ENCODE measurements around the gene TMEM128.
"Not testable (repeated sequence)": the region's sequence is repeated elsewhere in the genome, so short reads cannot be mapped to it uniquely, and the experiment has no call there.

Gene TMEM128

DNA sequence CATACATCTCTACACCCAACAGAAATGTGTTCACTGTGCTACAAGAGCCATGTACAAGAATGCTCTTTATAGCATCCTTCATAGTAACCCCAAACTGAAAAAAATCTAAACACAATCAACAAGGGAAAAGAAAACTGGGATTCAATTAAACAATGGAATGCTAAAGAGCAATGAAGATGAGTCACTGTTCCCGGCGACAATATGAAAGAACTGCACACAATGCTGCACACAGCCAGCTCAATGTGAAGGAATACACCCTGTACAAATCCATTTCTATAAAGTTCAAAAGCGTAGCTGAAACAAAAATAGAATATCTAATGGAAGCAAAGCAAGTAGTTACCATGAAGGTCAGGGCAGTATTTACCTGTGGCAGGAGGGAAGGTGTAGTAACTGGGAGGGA, 8.5 kb downstream of the TMEM128 start:
- H3K27me3 Mint-ChIP-seq; H3K4me1 Mint-ChIP-seq; H3K4me3 Mint-ChIP-seq; DNase-seq; H3K27ac Mint-ChIP-seq; ATAC-seq (replicated peaks); H3K9me3 Mint-ChIP-seq: not testable (repeated sequence)
- H3K36me3 Mint-ChIP-seq: peaks cover 45 to 59% of the 10 kb centered on the region in 2 donors

DNA sequence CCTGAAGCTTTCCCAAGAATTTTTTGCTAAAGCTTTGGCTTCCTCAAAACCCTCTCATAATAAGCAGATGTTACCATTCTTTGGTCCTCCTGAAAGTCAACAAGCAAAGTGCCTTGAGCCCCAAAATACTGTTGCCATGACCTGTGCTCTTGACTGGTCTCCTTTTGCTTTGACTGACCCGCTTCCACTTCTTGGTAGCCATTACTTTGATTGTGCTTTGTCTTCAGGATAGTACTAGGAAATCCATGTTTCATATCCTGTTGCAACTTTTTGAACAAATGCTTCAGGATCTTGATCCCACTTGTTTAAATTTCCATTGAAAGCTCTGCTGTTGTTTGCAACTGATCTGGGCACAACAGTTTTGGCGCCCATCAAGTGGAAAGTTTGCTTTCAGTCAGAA, 14.4 kb downstream of the TMEM128 start:
- Mint-ChIP-seq H3K4me3 (no peak overlapping the region), H3K27me3 (peaks cover 13 to 23% of the 10 kb centered on the region in 2 donors), H3K36me3 (peaks cover 20 to 40% of the 10 kb centered on the region in 2 donors), H3K9me3 (peaks cover 9 to 16% of the 10 kb centered on the region in 2 donors), H3K27ac (no peak overlapping the region), H3K4me1 (no peaks in the 10 kb centered on the region)
- ATAC-seq (replicated peaks): no peak
- DNase-seq: no peak

DNA sequence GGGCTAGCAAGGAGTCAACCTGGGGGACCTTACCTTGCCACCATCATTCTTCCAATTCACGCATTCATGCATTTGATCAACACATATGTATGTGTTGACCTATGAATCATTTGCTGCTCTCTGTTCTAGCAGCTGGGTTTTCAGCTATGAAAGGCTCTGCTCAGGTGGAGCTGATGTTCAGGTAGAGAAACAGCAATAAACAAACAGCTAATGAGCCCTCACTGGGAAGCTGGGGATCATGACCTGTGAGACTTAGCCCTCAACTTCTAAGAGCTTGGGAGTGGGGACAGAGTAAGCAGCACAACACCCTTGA, 19.7 kb downstream of the TMEM128 start:
- Mint-ChIP-seq H3K4me3 (no peak overlapping the region), H3K27ac (no peak overlapping the region), H3K9me3 (peaks cover 4 to 15% of the 10 kb centered on the region in 2 donors), H3K27me3 (peaks cover 54 to 68% of the 10 kb centered on the region in 2 donors), H3K4me1 (peaks cover 10 to 13% of the 10 kb centered on the region in 2 donors), H3K36me3 (peaks cover 7 to 19% of the 10 kb centered on the region in 2 donors)
- DNase-seq (no peak), ATAC-seq (replicated peaks) (no peak)

DNA sequence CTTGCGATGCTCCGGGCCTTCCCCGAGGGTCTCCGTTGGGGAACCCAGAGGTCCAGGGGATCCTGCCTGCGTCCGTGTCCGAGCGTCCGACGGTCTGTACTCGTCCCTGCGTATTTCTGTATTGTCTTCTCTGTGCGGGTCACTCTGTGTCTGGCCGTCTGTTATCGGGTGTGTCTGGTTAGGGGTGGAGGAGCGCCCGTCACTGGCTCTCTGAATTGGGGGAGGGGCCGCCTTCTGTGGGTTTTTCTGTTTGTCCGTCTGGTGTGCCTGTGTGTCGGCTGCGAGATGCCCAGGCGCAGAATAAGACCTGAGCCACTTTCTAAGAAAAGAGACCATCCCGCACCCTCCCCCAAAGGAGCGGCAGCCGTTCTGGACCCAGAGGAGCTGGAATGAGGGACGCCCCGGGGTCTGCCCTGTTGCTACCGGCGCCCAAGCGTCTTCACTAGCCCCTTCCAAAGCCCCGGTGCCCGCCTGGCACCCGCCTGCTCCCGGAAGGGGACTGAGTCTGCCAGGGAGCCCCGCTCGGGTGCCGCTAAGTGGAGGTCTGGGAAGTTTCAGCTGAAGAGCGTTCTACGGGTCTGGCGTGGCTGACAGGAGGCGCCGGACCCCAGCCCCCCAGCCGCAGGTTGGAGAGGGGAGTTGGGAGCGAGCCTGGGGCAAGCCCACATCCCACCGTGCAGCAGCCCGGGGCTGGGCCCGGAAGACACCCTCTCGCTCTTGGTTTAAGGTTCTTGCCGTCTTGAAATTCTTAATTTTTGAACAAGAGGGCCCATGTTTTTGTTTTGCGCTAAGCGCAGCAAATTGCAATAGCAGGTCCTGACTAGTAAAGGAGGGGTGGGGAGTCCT, 20.3 kb downstream of the TMEM128 start:
- H3K27me3 Mint-ChIP-seq: peaks cover 59 to 74% of the 10 kb centered on the region in 2 donors
- H3K4me3 Mint-ChIP-seq: peak overlapping the region in 1 of 2 donors; percentile 30
- no peak for DNase-seq
- no peak for ATAC-seq (replicated peaks)
- H3K27ac Mint-ChIP-seq: no peak overlapping the region
- peaks cover 7 to 15% of the 10 kb centered on the region in 2 donors for H3K36me3 Mint-ChIP-seq
- H3K4me1 Mint-ChIP-seq: peaks cover 10 to 13% of the 10 kb centered on the region in 2 donors
- H3K9me3 Mint-ChIP-seq: peaks cover under 1 to 11% of the 10 kb centered on the region in 2 donors

DNA sequence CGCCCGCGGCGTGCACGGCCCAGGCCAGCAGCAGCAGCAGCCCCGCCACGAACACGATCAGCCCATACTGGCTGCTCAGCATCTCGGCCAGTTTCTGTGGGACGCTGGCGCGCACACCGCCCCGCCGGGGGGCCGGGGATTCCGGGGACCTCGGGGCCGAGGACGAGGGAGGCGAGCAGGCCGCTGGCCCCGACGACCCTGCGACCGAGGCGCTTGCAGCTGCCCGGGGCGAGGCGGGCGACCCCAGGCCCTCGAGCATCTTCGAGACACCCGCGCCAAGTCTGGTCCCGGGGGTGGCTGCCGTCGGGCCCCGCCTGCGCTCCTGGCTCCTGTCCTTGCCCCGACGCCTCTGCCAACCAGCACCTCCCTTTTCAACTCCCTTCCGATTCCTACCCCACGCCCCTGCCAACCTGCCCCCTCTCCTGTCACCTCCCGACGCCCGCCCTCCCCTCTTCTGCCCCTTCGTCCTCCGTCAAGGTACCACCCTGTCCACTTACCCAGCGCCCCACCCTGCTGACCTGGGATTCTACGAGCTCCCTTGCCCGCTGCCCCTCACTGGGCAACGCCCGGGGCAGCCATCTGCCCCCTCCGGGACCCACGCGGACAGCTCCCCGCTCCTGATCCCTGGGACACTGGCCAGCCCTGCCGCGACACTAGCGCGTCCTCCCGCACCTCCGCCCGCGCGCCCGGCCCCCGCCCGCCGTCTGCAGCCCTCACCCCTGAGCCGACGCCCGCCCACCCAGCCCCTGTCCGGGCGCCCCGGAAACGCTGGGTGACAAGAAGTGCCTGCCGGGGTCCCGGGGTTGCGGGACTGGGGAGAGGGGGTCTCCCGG, 21.2 kb downstream of the TMEM128 start, which contains the start of gene OTOP1:
TSS of gene OTOP1 (minus strand) at position 324 of the 833 bp plus-strand sequence. CDS start at position 259, 65 bp downstream.
- Mint-ChIP-seq H3K4me3 (peak within 1 kb of the TSS in 1 of 2 donors; percentile 30), H3K27ac (no peak within 1 kb of the TSS), H3K36me3 (peaks cover 7 to 12% of the 10 kb centered on the region in 2 donors), H3K4me1 (peaks cover 10 to 13% of the 10 kb centered on the region in 2 donors), H3K9me3 (peaks cover 0 to 9% of the 10 kb centered on the region in 2 donors), H3K27me3 (peaks cover 65 to 79% of the 10 kb centered on the region in 2 donors)
- no peak for ATAC-seq (replicated peaks)
- no peak for DNase-seq

DNA sequence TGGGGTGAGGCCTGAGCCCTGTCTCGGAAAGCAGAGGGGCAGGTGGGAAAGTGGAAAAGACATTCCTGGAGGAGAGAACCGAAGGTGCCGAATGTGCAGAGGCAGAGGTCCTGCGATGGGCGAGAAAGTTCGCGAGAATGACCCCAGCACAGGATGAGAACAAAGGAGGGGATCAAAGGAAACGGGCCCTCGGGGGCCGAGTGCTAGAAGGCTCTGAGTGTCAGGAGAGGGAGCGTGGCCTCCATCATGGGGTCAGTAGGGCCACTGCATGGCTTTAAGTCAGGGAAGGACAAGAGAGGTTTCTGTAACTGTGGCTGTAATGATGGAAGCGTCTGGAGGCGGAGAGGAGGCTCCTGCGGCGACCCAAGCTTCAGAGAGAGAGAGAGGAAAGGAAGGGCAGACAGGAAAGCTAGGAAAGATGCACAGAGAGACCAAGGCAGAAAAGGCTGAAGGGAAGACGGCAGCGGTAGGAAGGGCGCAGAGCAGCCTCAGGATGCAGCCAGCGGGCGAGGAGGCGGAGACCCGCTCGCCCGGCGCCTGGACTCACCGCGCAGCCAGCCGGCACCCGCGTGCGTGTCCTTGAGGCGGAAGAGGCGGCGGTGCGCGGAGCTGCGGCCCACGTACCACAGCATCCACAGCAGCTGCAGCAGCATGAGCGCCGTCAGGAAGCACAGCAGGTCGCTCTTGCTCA, 22.0 kb downstream of the TMEM128 start:
- Mint-ChIP-seq H3K27me3 (peaks cover 71 to 81% of the 10 kb centered on the region in 2 donors), H3K4me3 (no peak overlapping the region), H3K4me1 (peaks cover 10 to 13% of the 10 kb centered on the region in 2 donors), H3K36me3 (peaks cover 7 to 10% of the 10 kb centered on the region in 2 donors), H3K9me3 (peaks cover 0 to 6% of the 10 kb centered on the region in 2 donors), H3K27ac (no peak overlapping the region)
- ATAC-seq (replicated peaks) (no peak), DNase-seq (no peak)

DNA sequence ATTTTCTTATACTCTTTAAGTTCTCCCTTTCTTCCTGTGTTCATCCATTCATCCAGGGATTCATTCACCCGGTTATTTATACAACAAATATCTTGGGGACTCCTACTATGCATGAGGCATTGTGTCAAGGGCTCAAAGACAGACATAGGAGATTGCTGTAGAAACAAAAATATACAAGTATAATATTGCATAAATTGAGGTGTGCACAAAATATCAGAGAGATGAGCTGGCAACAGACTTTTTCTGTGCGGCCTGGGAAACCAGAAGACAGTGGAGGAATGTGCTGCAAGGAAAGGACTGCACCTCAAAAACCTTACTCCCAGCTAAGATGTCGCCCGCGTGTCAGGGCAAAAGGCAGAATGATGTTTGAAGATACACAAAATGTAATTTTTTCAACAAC, 30.9 kb downstream of the TMEM128 start:
- H3K27me3 Mint-ChIP-seq: peaks cover 8 to 15% of the 10 kb centered on the region in 2 donors
- no peak overlapping the region for H3K4me3 Mint-ChIP-seq
- no peak overlapping the region for H3K27ac Mint-ChIP-seq
- ATAC-seq (replicated peaks) (no peak), DNase-seq (no peak)
- no peaks in the 10 kb centered on the region for H3K36me3 Mint-ChIP-seq
- no peaks in the 10 kb centered on the region for H3K4me1 Mint-ChIP-seq
- no peaks in the 10 kb centered on the region for H3K9me3 Mint-ChIP-seq

DNA sequence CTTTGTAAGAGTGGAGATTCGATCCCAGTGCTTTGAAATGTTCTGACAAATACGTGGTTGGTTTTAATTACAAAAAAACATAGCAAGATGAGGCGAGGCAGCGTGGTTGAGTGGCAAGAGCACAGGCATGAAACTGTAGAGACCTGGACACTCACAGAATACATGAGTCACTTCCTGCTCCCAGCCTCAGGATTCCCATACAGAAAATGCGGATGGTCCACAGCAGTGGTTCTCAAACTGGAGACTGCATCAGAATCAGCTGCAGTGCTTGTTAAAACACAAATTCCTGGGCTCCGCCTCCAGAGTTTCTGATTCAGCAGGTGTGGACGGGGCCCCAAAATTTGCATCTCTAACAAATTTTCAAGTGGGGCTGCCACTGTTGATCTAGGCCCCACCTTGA, 31.4 kb downstream of the TMEM128 start:
- H3K4me1 Mint-ChIP-seq: no peaks in the 10 kb centered on the region
- peaks cover 4 to 10% of the 10 kb centered on the region in 2 donors for H3K27me3 Mint-ChIP-seq

DNA sequence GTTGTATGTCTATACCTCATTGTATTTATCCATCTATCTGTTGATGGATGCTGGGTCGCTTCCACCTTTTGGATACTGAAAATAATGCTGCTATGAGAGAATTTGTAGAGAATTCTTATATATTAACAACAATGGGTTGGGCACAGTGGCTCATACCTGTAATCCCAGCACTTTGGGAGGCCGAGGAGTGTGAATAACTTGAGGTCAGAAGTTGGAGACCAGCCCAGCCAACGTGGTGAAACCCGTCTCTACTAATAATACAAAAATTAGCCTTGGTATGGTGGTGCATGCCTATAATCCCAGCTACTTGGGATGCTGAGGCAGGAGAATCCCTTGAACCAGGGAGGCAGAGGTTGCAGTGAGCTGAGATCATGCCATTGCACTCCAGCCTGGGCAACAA, 34.3 kb downstream of the TMEM128 start:
- not testable (repeated sequence) for H3K27ac Mint-ChIP-seq; DNase-seq; H3K4me1 Mint-ChIP-seq; H3K4me3 Mint-ChIP-seq; ATAC-seq (replicated peaks); H3K36me3 Mint-ChIP-seq; H3K9me3 Mint-ChIP-seq
- peaks cover 19 to 22% of the 10 kb centered on the region in 2 donors for H3K27me3 Mint-ChIP-seq

More for the DNA sequence above, 31.4 kb downstream of the TMEM128 start:
- no peaks in the 10 kb centered on the region for H3K36me3 Mint-ChIP-seq
- no peaks in the 10 kb centered on the region for H3K9me3 Mint-ChIP-seq
- DNase-seq: no peak
- H3K27ac Mint-ChIP-seq: no peak overlapping the region
- H3K4me3 Mint-ChIP-seq: no peak overlapping the region
- ATAC-seq (replicated peaks): no peak

DNA sequence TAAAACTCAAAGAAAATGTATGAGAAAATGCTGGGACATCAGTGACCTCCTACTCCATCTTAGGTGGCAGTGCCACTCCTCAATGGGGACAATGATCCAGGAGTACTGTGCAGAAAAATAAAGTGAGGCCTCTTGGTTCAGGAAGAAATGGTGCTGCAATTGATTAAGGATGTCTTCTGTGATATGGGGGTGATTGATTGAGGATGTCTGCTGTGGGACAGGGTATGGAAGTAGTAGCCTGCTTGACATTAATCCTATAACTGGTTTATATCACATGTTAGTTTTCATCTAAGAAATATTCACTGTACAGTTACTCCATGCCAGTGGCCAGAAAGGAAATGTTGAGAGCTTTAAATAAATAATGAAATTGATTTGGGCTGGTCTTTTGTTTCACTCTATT, 41.8 kb downstream of the TMEM128 start:
- H3K4me3 Mint-ChIP-seq: no peak overlapping the region
- peaks cover 51 to 74% of the 10 kb centered on the region in 2 donors for H3K27me3 Mint-ChIP-seq
- no peak for DNase-seq
- H3K9me3 Mint-ChIP-seq: peaks cover 2 to 4% of the 10 kb centered on the region in 2 donors
- H3K4me1 Mint-ChIP-seq: no peaks in the 10 kb centered on the region
- no peaks in the 10 kb centered on the region for H3K36me3 Mint-ChIP-seq
- ATAC-seq (replicated peaks): no peak
- H3K27ac Mint-ChIP-seq: no peak overlapping the region

DNA sequence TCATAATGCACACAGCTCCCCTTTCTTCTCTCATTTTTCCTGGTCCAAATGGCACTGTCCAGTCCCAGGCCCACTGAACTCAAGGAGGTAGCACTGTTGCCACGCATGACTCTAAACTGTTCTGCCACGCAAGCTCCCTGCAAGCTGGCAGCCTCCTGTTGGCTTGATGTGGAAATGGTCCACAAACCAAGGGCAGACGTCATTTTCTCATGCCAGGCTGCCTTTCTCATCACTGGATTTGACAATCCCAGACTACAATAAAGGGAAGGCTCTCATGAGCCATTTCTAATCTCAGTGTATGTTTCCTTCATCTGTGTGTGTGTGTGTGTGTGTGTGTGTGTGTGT, 43.6 kb downstream of the TMEM128 start:
- Mint-ChIP-seq H3K27me3 (peaks cover 36 to 57% of the 10 kb centered on the region in 2 donors), H3K27ac (no peak overlapping the region), H3K4me3 (no peak overlapping the region), H3K36me3 (no peaks in the 10 kb centered on the region), H3K4me1 (no peaks in the 10 kb centered on the region), H3K9me3 (peaks cover 2 to 4% of the 10 kb centered on the region in 2 donors)
- ATAC-seq (replicated peaks) (no peak), DNase-seq (no peak)

DNA sequence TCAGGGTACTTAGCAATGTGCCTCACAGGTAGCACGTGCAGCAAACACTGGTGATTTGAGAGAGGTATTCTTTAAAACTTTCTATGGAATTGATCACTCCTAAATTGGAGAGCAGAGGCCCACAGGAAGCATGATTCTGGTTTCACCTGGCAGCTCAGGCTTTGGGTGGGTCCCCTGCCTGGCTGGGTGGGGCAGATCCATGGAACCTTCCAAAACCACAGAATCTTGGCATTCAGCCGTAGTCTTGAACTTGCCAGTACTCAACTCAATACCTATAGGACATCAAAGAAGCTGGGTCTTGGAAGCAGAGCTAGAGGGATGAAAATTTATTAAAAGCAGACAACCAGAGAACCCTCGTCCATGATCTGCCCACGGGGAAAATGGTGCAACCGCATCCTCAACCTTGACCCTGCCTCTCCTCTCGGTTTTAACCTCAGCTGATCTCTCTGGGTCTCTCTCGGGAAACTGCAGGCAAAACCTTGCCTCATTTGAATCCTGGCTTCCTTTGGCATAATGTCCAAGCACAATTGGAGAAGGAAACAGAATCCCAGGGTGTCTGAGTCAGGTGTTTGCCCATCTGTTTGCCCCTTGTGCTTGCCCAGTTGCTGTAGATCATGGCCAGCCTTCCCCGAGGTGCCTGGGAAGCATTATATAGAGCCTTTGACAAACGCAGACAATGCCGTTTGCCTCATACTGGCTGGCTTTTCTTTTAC, 44.2 kb downstream of the TMEM128 start:
- ATAC-seq (replicated peaks): no peak
- H3K36me3 Mint-ChIP-seq: no peaks in the 10 kb centered on the region
- no peak overlapping the region for H3K27ac Mint-ChIP-seq
- H3K4me1 Mint-ChIP-seq: no peaks in the 10 kb centered on the region
- peaks cover 2 to 4% of the 10 kb centered on the region in 2 donors for H3K9me3 Mint-ChIP-seq
- peaks cover 36 to 55% of the 10 kb centered on the region in 2 donors for H3K27me3 Mint-ChIP-seq
- no peak overlapping the region for H3K4me3 Mint-ChIP-seq
- no peak for DNase-seq

DNA sequence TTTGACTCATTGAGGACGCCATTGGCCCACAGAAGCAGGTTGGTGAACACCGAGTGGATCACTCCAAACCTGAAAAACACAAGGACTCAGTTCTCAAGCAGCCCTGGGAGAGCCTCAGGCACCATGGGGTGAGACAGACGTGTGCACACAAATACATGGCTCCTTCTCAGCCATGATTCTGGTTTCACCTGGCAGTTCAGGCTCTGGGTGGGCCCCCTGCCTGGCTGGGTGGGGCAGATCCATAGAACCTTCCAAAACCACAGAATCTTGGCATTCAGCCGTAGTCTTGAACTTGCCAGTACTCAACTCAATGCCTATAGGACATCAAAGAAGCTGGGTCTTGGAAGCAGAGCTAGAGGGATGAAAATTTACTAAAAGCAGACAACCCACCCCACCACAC, 45.5 kb downstream of the TMEM128 start:
- no peaks in the 10 kb centered on the region for H3K4me1 Mint-ChIP-seq
- H3K27me3 Mint-ChIP-seq: peaks cover 25 to 50% of the 10 kb centered on the region in 2 donors
- ATAC-seq (replicated peaks): no peak
- no peak overlapping the region for H3K4me3 Mint-ChIP-seq
- H3K9me3 Mint-ChIP-seq: peaks cover 2 to 4% of the 10 kb centered on the region in 2 donors
- H3K36me3 Mint-ChIP-seq: no peaks in the 10 kb centered on the region
- no peak overlapping the region for H3K27ac Mint-ChIP-seq
- no peak for DNase-seq

All from stimulated activated naive B cell treated with anti-CD40 and anti-IgM and Interleukin-4, amounts not matched to agents 10 μg/mL and 1 μg/mL and 100 μg/mL, for 72 hours (primary cell).